GM19397 (cell line): Measurements from ENCODE around the gene MYL5.
"Not testable (repeated sequence)": the region's sequence is repeated elsewhere in the genome, so short reads cannot be mapped to it uniquely, and the experiment has no call there.

Experiments
- ATAC-seq: cut with Tn5 transposase; IDR thresholded peaks from one replicate; pipeline ENCODE4 v1.9.1; 2021; ENCODE audit warnings: mild to moderate bottlenecking, moderate library complexity; ENCODE audit not compliant: unreplicated experiment

The MYL5 gene

DNA sequence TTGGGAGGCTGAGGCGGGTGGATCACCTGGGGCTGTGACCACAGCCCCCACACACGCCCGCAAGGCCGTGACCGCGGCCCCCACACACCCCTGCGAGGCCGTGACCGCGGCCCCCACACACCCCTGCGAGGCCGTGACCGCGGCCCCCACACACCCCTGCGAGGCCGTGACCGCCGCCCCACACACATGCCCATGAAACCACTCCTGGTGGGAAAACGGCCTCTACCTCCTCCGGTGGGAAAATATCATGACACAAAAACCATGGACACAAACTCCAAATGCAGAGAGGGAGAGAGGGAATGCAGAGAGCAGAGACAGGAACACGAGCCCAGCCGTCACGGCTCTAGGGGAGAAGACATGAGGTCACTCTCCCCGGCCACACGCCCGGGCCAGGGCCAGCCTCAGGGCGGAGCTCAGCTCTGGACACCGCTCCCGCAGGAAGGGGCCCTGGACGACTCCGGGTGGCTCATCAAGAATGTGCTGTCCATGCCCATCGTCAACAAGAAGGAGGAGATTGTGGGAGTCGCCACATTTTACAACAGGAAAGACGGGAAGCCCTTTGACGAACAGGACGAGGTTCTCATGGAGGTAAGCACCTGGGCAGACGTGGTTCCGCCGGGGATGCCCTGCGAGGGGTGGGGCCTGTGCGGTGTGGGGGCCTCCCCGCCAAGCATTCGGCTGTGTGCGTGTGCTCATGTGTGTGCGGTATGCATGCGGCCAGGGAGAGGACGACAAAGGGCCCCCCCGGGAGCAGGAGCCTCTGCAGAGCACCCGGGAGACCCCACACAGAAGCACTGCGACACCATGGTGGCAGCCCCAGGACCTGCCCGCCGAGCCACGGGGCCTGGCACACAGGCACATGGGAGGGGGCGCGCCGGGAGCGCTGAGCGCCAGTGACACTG is 17.7 kb upstream of the MYL5 start:
- ATAC-seq, result no peak

DNA sequence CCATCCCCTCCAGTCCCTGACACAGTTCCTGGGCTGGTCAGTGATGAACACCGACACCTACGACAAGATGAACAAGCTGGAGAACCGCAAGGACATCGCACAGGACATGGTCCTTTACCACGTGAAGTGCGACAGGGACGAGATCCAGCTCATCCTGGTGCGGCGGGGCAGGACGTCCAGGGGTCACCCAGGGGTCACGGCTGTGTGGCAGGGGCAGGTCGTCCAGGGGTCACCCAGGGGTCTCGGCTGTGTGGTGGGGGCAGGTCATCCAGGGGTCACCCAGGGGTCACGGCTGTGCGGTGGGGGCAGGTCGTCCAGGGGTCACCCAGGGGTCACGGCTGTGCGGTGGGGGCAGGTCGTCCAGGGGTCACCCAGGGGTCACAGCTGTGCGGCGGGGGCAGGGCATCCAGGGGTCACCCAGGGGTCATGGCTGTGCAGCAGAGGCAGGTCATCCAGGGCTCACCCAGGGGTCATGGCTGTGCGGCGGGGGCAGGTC is 17.0 kb upstream of the MYL5 start:
- no peak for ATAC-seq

DNA sequence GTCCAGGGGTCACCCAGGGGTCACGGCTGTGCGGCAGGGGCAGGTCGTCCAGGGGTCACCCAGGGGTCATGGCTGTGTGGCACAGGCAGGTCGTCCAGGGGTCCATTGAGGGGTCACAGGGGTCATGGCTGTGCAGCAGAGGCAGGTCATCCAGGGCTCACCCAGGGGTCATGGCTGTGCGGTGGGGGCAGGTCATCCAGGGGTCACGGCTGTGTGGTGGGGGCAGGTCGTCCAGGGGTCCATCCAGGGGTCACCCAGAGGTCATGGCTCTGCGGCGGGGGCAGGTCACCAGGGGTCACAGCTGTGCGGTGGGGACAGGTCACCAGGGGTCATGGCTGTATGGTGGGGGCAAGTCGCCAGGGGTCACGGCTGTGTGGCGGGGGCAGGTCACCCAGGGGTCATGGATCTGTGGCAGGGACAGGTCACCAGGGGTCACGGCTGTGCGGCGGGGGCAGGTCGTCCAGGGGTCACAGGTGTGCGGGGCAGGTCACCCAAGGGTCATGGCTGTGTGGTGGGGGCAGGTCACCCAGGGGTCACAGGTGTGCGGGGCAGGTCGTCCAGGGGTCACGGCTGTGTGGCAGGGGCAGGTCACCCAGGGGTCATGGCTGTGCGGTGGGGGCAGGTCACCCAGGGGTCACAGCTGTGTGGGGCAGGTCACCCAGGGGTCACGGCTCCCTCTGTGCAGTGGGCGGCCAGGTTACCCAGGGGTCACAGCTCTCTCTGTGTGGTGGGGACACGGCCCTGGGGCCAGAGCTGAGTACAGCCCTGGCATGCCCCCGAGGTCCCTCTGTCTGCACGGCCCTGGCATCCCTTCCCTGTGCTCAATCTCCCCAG is 16.3 kb upstream of the MYL5 start:
- no peak for ATAC-seq

DNA sequence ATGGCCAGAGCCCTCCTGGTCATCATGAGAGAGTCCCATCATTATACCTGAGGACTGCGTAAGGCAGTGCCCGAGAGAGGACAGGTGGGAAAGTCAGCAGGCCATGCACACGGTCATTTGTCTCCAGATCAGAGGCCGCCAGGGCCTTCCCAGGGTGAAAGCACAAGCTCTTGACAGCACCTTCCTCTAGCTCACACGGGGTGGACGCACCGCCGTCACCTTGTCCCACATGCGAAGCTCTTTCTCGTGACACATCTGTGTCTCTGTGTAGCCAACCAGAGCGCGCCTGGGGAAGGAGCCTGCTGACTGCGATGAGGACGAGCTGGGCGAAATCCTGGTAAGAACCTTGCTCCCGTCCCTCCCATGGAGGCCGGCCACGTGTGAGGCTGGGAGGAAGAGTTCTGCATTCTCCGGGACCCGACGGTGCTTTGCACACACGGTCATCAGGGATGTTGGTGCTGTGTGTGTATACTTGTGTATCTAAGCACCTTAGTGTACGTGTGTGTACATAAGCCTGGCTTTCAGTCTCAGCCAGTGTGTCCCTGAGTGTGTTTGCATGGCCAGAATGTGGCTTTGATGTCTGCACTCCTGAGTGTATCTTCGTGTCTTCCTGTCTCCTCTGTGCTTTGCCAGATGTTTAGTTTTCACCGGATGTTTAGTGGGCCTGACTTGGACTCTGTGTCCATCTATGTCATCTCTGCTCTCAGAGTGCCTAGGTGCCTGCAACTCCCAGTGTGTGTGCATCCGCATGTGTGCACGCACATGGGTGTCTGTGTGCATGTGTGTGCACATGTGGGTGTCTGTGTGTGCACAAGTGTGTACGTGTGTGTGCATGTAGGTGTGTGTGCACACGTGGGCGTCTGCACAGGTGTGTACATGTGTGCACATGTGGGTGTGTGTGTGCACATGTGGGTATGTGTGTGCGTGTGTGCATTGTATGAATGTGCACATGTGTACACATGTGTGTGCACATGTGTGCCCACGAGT is 15.4 kb upstream of the MYL5 start:
- no peak for ATAC-seq

DNA sequence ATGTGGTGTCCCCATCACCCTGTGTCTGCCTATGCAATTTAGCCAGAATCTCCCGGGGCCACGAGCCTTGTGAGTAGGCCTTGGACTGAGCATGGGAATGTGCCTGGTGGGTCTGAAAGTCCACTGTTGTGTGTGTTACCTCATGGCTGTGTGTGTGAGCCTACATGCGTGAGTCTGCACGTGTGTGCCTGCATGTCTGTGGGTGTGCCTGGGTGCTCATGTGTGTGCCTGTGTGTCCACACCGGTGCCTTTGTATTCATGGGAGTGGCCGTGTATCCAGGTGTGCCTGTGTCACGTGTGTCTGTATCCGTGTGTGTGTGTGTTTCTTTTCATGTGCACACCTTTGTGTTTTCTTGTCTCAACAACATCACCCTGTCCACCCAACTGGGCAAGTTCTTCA is 14.5 kb upstream of the MYL5 start:
- no peak for ATAC-seq

DNA sequence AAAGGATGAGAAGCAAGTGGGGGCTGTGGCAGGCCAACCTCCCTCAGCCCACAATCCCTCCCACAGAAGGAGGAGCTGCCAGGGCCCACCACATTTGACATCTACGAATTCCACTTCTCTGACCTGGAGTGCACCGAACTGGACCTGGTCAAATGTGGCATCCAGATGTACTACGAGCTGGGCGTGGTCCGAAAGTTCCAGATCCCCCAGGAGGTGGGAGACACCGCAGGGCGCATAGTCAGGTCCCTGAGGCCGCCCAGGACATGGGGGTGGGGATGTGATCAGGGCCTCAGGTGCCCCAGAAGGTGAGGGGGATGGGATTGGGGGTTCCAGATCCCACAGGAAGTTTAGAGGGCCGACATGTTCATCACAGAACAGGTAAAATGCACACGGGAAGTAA is 13.9 kb upstream of the MYL5 start:
- ATAC-seq, result no peak

DNA sequence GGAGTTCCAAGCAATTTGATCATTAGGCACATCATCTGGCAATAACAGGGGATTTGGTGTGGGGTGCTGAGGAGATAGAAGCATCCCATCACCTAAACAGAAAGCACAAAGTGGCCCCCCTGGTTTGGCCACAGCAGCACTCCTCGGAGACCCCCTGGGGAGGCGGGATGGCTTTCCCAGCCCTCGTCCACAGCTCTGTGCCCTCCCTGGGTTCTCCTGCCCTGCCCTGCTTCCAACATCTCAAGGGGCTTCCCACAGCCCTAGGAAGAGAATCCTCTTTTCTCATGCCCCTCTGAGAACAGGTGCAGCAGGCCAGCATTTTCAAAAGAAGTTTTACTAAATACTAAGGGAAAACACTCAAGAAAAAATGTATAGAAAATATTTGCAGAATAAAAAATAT is 13.1 kb upstream of the MYL5 start:
- no peak for ATAC-seq

DNA sequence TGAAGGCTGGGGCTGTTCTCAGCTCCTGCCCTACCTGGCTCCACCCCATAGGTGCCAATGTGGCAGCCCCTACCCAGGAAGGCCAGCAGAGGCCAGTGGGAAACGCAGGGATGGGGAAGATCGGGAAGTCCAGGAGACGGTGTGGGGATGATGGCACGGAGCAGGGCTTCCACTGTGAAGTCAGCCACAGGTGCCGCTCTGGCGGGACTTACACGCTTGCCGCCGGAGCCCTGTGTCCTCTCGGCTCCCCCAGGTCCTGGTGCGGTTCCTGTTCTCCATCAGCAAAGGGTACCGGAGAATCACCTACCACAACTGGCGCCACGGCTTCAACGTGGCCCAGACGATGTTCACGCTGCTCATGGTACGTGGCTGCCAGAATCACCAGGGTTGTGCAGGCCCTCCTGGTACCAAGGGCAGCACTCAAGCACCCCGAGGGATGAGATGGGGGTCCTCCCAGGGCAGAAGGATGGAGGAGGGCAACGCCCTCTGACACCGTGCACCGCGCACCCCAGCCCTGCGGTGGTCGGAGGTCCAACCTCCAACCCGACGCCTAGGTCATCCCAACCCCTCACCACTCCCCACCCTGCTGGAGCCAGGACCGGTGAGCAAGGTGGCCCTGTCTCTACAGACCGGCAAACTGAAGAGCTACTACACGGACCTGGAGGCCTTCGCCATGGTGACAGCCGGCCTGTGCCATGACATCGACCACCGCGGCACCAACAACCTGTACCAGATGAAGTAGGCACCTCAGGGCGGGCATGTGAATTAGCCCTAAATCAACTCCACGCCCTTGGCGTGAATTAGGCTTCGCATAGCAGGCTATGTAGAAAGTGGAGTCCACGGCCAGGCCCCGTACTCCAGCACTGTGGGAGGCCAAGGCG is 12.2 kb upstream of the MYL5 start:
- no peak for ATAC-seq

DNA sequence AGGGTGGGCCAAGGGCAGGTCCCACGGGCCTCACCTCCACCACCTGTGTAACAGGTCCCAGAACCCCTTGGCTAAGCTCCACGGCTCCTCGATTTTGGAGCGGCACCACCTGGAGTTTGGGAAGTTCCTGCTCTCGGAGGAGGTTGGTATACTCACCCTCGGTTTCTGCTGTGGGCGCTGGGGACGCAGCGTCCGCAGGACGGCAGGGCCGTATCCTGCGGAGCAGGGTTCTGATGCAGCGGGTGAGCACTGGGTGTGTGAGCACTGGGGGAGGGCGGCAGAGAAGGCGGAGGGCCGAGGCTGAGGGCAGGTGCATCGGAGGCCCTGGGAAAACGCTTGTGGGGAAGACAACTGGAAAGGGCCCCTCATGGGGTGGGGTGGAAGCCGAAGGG is 11.3 kb upstream of the MYL5 start:
- no peak for ATAC-seq

DNA sequence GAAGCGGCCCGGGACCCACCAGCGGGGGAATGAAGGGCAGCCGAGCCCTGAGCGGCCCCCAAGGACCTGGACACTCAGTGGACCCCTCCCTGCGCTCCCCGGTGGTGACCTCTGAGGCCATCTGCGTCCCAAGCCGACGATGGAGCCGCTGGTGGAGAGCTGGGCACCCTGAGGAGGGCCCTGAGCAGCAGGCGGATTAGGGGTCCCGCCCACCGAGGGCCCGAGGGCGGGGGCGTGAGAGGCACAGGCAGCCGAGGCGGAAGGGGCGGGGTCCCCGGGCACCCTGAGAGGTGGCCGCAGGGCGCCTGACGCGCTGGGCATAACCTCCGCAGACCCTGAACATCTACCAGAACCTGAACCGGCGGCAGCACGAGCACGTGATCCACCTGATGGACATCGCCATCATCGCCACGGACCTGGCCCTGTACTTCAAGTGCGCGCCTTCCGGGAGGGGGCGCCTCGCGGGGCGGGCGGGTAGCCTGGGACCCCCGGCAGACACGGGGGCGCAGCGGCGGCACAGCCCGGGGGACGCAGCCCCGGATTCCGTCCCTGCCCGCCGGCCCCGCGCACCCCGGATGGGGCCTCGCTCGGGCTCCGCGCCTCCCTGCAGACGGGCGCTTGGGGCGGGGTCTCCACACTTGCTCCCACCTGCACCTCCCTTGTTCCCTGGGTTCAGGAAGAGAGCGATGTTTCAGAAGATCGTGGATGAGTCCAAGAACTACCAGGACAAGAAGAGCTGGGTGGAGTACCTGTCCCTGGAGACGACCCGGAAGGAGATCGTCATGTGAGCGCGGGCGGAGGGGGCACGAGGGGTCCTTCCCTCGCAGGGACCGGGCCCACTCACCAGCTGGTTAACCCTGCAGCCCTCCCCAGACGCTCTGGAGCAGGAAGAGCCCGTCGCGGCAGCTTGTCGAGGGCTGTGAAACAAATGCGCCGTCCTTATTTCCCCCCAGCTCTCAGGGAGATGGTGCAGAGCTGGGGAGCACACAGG is 10.6 kb upstream of the MYL5 start:
- ATAC-seq, result peak; percentile 57

DNA sequence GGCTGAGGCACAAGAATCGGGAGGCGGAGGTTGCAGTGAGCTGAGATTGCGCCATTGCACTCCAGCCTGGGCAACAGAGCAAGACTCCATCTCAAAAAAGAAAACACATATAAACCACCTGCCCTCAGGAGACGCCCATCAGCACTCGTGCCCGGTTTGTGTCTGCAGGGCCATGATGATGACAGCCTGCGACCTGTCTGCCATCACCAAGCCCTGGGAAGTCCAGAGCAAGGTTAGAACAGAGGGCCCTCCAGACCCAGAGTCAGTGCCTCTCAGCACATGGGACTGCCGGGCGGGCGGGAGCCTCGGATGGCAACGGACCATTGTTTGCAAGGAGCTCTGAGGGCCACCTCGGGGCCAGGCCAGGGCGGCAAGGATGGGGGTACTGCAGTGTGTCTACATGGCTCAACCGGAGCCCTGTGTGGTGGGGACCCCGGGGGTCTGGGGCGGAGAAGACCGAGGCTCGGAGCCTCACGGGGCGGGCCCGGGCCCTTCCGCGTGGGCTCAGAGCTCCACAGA is 9.6 kb upstream of the MYL5 start:
- ATAC-seq, result no peak

DNA sequence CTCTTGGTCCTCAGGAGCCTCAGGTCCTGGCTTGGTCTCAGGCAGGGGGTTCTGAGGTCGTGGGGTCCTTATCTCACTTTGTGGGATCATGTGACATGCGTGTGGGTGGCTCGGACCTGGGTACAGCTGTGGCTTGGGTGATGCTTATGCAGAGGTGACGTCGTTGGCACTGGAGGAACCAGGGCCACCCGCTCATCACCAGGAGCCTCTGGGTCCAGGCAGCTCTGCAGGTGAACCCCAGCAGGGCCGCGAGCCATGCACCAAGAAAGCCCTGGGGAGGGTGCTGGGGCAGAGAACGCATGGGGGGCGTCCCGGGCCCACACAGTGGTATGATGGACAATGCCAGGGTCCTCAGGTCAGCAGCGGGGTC is 9.0 kb upstream of the MYL5 start:
- no peak for ATAC-seq

DNA sequence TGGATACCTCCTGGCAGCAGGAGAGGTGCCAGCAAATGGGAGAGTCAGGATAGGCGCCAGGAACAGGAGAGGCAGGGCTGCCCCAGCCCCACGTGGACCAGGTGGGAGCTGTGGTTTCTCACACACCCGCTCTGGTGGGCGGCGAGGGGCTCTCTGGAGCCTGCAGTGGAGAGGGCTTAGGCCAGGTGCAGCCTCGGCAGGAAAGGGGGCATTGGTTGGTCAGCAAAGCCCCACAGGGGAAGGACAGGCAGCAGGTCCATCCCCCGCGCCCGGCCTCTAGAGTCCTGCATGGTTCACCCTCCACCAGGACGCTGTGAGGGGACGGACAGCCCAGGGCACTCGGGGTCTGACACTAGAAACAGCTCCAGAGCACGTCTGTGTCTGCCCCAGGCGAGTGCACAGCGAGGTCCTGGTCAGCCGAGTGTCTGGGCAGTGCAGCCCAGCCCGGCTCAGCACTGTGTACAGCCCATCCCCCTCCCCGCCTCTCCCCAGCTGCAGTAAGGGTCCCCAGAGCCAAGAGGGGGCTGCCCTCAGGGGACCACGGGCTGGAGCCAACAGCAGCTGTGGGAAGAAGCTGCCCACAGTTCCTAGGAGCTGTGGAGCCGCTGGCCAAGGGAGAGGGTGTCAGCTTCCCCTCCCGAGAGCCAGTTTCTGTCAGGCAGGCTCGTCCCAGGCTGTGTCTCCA is 8.4 kb upstream of the MYL5 start:
- no peak for ATAC-seq

DNA sequence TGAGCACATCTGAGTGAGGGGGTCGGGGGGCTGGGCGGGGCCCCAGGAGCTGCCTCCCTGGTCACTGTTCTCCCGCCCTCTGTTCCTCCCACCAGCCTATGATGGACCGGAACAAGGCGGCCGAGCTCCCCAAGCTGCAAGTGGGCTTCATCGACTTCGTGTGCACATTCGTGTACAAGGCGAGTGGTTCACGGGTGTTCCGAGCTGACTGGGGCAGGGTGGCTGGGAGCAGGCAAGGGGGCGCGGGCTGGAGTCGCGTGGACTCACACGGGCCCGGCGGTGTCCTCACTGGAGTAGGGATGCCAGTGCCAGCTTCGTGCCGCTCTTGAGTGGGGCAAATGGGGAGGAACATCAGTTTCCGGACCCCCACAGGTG is 7.9 kb upstream of the MYL5 start:
- ATAC-seq, result no peak

DNA sequence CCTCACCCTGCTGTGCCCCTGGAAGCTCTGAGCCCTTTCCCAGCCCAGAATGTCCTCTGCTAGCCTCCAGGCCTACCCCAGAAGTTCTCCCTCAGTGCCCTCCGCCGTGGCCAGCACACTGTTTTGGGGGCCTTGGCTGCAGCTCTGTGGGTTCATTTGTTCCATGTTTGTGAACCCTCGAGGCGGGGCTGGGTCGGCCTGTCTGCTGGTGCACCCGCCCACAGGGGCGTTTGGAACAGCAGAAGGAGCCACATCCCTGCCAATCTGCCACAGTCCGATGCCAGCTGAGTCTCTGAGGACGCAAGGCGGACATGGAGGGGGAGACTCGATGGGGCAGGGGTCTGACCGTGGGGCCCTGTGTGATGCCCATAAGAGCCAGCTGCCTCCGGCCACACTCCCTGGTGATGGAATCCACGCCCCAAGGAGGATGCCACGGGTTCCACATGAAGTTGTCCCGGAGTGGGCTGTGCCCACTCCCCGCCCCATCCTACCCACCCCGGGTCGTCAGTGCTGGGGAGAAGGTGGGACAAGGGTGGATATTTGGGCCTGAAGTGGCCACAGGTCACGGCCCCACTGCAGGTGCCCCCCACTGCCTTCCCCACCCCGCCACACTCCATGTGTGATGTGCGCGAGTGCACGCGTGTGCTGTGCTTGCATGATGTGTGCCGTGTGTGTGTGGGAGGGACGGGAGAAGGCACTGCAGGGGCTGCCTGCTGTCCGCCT is 7.4 kb upstream of the MYL5 start:
- no peak for ATAC-seq

DNA sequence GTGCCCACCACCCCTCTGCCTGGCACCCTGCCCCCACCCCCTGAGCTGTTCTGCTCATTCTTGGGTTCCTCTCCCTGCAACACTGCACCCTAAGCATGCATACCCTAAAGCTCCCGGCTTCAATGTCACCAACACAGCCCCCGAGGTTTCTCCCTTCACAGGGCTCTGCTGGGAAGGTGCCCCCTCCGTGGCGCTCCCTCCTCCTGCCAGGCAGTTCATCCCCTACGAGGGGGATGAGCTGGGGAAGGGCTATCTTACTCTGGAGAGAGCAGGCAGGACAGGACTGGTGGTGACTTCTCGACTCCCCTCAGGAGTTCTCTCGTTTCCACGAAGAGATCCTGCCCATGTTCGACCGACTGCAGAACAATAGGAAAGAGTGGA is 6.8 kb upstream of the MYL5 start:
- no peak for ATAC-seq

DNA sequence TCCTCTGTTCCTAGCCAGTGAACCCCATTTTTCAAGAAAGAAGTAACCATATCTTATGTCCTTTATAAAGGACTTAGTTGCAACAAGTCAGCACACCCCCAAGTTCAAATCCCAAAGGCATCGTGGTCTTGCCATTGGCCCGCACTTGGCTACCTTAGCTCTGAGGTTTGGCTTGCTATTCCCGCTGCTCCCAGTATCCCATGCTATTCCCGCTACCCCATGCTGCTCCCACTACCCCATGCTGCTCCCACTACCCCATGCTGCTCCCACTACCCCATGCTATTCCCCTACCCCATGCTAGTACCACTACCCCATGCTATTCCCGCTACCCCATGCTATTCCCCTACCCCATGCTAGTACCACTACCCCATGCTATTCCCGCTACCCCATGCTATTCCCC is 6.1 kb upstream of the MYL5 start:
- not testable (repeated sequence) for ATAC-seq
